H9 (cell line): ENCODE measurements around the gene MBLAC1. TPM values are rescaled to one million over a fixed set of nuclear protein-coding genes. Genes with fewer than 3 reads are reported as not detected.

ENCODE experiments used
- DNase-seq: peaks from one replicate; pipeline ENCODE4 v3.0.0-alpha.2; 2017
- H2AFZ ChIP-seq: one replicate; pipeline ENCODE4 v1.6.1; 2013; ENCODE audit warnings: mild to moderate bottlenecking, low read length, control low read depth, moderate library complexity
- H2AK5ac ChIP-seq: 2 replicates; pipeline ENCODE4 v1.6.1; 2013; ENCODE audit warnings: low read length, control low read depth, mixed read lengths; ENCODE audit not compliant: insufficient read length
- H2BK120ac ChIP-seq: one replicate; pipeline ENCODE4 v1.6.1; 2013; ENCODE audit warnings: low read depth, mild to moderate bottlenecking, low read length, control low read depth, inconsistent platforms; ENCODE audit not compliant: poor library complexity, severe bottlenecking
- H2BK12ac ChIP-seq: 2 replicates; pipeline ENCODE4 v1.6.1; 2013; ENCODE audit warnings: low read length, control low read depth, mixed read lengths, low read depth; ENCODE audit not compliant: insufficient read length
- H2BK15ac ChIP-seq: 2 replicates; pipeline ENCODE4 v1.6.1; 2013; ENCODE audit warnings: low read depth, low read length, control low read depth
- H2BK20ac ChIP-seq: one replicate; pipeline ENCODE4 v1.6.1; 2013; ENCODE audit warnings: low read depth, mild to moderate bottlenecking, low read length, control low read depth, inconsistent platforms; ENCODE audit not compliant: poor library complexity, severe bottlenecking
- H2BK5ac ChIP-seq: 2 replicates; pipeline ENCODE4 v1.6.1; 2013; ENCODE audit warnings: low read length, control low read depth, mixed read lengths; ENCODE audit not compliant: insufficient read length
- H3K14ac ChIP-seq: 2 replicates; pipeline ENCODE4 v1.6.1; 2013; ENCODE audit warnings: low read length, control low read depth; ENCODE audit not compliant: insufficient read depth
- H3K18ac ChIP-seq: 2 replicates; pipeline ENCODE4 v1.6.1; 2013; ENCODE audit warnings: low read depth, mild to moderate bottlenecking, mixed read lengths, low read length, control low read depth; ENCODE audit not compliant: insufficient read length
- H3K23ac ChIP-seq: 2 replicates; pipeline ENCODE4 v1.6.1; 2013; ENCODE audit warnings: low read length, control low read depth, mixed read lengths, low read depth; ENCODE audit not compliant: insufficient read length
- H3K23me2 ChIP-seq: 2 replicates; pipeline ENCODE4 v1.6.1; 2013; ENCODE audit warnings: low read depth, mild to moderate bottlenecking, mixed read lengths, low read length, control low read depth; ENCODE audit not compliant: insufficient read length, poor library complexity, severe bottlenecking
- H3K27ac ChIP-seq: 2 replicates; pipeline ENCODE4 v1.5.1; 2013; ENCODE audit warnings: low read length, control low read depth, mixed read lengths, low read depth; ENCODE audit not compliant: insufficient read length
- H3K27me3 ChIP-seq: 2 replicates; pipeline ENCODE4 v1.6.1; 2013; ENCODE audit warnings: low read length, control low read depth, inconsistent platforms; ENCODE audit not compliant: insufficient read depth
- H3K4ac ChIP-seq: 2 replicates; pipeline ENCODE4 v1.6.1; 2013; ENCODE audit warnings: low read depth, mild to moderate bottlenecking, control low read depth, inconsistent platforms, low read length, moderate library complexity
- H3K4me1 ChIP-seq: 2 replicates; pipeline ENCODE4 v1.6.1; 2013; ENCODE audit warnings: low read length, control low read depth, inconsistent platforms; ENCODE audit not compliant: insufficient read depth
- H3K4me2 ChIP-seq: 2 replicates; pipeline ENCODE4 v1.6.1; 2013; ENCODE audit warnings: low read length, control low read depth, mixed read lengths; ENCODE audit not compliant: insufficient read length, insufficient read depth
- H3K56ac ChIP-seq: 2 replicates; pipeline ENCODE4 v1.6.1; 2013; ENCODE audit warnings: low read depth, mild to moderate bottlenecking, mixed read lengths, low read length, control low read depth; ENCODE audit not compliant: insufficient read length
- H3K79me1 ChIP-seq: 2 replicates; pipeline ENCODE4 v1.6.1; 2013; ENCODE audit warnings: low read depth, mild to moderate bottlenecking, moderate library complexity, low read length, control low read depth, inconsistent platforms; ENCODE audit not compliant: insufficient read depth, poor library complexity, severe bottlenecking
- H3K79me2 ChIP-seq: 2 replicates; pipeline ENCODE4 v1.6.1; 2013; ENCODE audit warnings: low read length, control low read depth, inconsistent platforms; ENCODE audit not compliant: insufficient read depth
- H3K9ac ChIP-seq: 2 replicates; pipeline ENCODE4 v1.6.1; 2013; ENCODE audit warnings: low read length, control low read depth, mixed read lengths; ENCODE audit not compliant: insufficient read length; ENCODE audit errors: extremely low read depth
- H3K9me3 ChIP-seq: one replicate; pipeline ENCODE4 v1.6.1; 2013; ENCODE audit warnings: low read depth, low read length, inconsistent platforms; ENCODE audit not compliant: control insufficient read depth
- H3T11ph ChIP-seq: one replicate; pipeline ENCODE4 v1.6.1; 2013; ENCODE audit warnings: mild to moderate bottlenecking, low read length, control low read depth, inconsistent platforms
- H4K20me1 ChIP-seq: one replicate; pipeline ENCODE4 v1.6.1; 2013; ENCODE audit not compliant: control insufficient read depth, insufficient read length, insufficient read depth
- H4K5ac ChIP-seq: 2 replicates; pipeline ENCODE4 v1.6.1; 2013; ENCODE audit warnings: low read depth, mild to moderate bottlenecking, mixed read lengths, low read length, control low read depth; ENCODE audit not compliant: insufficient read length
- H4K8ac ChIP-seq: replicated peaks from 2 replicates; pipeline ENCODE4 v1.6.1; 2013; ENCODE audit warnings: low read length, control low read depth, mixed read lengths, low read depth; ENCODE audit not compliant: insufficient read length
- H4K91ac ChIP-seq: 2 replicates; pipeline ENCODE4 v1.6.1; 2013; ENCODE audit warnings: low read depth, mild to moderate bottlenecking, moderate library complexity, mixed read lengths, low read length, control low read depth; ENCODE audit not compliant: insufficient read length
- H3K27ac Mint-ChIP-seq, 3 experiments: 2 replicates in 2 of 3; 3 replicates in 1 of 3; pipeline ENCODE4 v1.8.0; 2020 to 2021; ENCODE audit warnings: mixed read lengths in 3 of 3, mild to moderate bottlenecking in 1 of 3, moderate library complexity in 1 of 3
- H3K27me3 Mint-ChIP-seq: 2 replicates; pipeline ENCODE4 v1.8.0; 2021; ENCODE audit warnings: low read depth, mild to moderate bottlenecking, moderate library complexity, mixed read lengths
- H3K36me3 Mint-ChIP-seq, 3 experiments: 2 replicates in 2 of 3; 3 replicates in 1 of 3; pipeline ENCODE4 v1.8.0; 2020 to 2021; ENCODE audit warnings: low read depth in 3 of 3, mixed read lengths in 3 of 3; ENCODE audit not compliant: insufficient read depth in 1 of 3
- H3K4me1 Mint-ChIP-seq, 2 experiments: 2 replicates each; pipeline ENCODE4 v1.8.0; 2020; ENCODE audit warnings: mixed read lengths in 2 of 2
- H3K4me3 Mint-ChIP-seq, 2 experiments: 2 replicates in 1 of 2; 3 replicates in 1 of 2; pipeline ENCODE4 v1.8.0; 2020 to 2021; ENCODE audit warnings: mild to moderate bottlenecking in 2 of 2, mixed read lengths in 2 of 2, moderate library complexity in 1 of 2
- H3K9me3 Mint-ChIP-seq, 2 experiments: 2 replicates in 1 of 2; 3 replicates in 1 of 2; pipeline ENCODE4 v1.8.0; 2020; ENCODE audit warnings: mild to moderate bottlenecking in 2 of 2, mixed read lengths in 2 of 2, moderate library complexity in 1 of 2
- WGBS: extraction: QIAGEN DNeasy Blood & Tissue Kit; methylation state at CpG from one replicate; pipeline ENCODE4 v1.1.7; 2013; ENCODE audit warnings: missing lambda C conversion rate, low lambda C conversion rate, mixed read lengths; ENCODE audit not compliant: insufficient read length; ENCODE audit errors: extremely low coverage; 5-methylcytosine and 5-hydroxymethylcytosine counted together
- total RNA-seq: library from RNA; stranded (reverse); gene quantifications from 2 replicates; pipeline ENCODE4 v1.2.1, GENCODE V29; 2021
- TF ChIP-seq, protein P1 (sequence below): fragments of 200-600 bp; sonication (generic); conservative IDR thresholded peaks from 3 replicates; pipeline ENCODE4 v1.8.0; 2021; ENCODE audit warnings: antibody characterized with exemption, mild to moderate bottlenecking

The MBLAC1 gene
- total RNA-seq, 1 experiment from 2014 or later = 1.9 TPM

DNA sequence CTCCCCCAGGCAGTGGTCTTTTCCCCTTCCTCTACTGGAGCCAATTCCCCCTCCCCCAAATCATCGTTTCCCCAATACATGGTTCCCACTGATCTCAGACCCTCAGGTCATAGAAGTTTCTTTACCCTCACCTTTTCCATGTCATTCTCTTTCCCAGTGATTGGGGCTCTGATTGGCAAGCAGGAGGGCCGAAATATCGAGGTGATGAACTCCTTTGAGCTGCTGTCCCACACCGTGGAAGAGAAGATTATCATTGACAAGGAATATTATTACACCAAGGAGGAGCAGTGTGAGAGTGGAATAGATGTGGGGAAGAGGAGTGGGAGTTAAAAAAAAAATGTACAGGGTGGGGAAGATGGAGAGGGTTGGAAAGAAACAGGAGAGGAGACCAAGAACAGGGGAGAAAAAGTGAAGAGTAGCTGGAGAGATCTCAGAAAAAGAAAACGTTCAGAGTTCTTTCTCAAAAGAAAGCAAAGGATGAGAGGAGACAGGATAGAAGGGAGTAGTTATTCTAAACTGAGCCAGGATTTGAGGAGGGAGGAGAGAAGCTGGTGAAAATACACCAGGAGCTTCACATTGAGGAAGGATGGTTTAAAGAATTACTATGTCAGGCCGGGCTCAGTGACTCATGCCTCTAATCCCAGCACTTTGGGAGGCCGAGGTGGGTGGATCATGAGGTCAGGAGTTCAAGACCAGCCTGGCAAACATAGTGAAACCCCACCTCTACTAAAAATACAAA, 37.1 kb upstream of the MBLAC1 start:
- peaks cover 5% of the 10 kb centered on the region for H3K27me3 Mint-ChIP-seq
- WGBS = no CpG with 5 or more reads among the region's 7 CpGs
- Histone ChIP-seq H3K27ac (no peak overlapping the region), H3K23me2 (peaks cover 4% of the 10 kb centered on the region), H3K4me2 (peak overlapping the region; percentile 90), H4K91ac (no peak overlapping the region), H3K14ac (no peak overlapping the region), H3K9me3 (no peaks in the 10 kb centered on the region), H2BK20ac (no peak overlapping the region), H2BK120ac (no peak overlapping the region), H3K9ac (peak overlapping the region; percentile 93), H4K5ac (no peak overlapping the region), H3K56ac (no peak overlapping the region), H2AK5ac (no peak overlapping the region), H3K4ac (no peak overlapping the region), H2BK12ac (no peak overlapping the region), H4K20me1 (no peaks in the 10 kb centered on the region), H3T11ph (no peak overlapping the region), H3K23ac (no peak overlapping the region), H2BK5ac (no peak overlapping the region), H3K79me1 (no peaks in the 10 kb centered on the region), H4K8ac (peak overlapping the region; percentile 19), H3K79me2 (no peaks in the 10 kb centered on the region), H2BK15ac (no peak overlapping the region), H3K18ac (no peak overlapping the region), H3K27me3 (no peaks in the 10 kb centered on the region), H3K4me1 (no peaks in the 10 kb centered on the region), H2AFZ (no peak overlapping the region)
- TF ChIP-seq, protein P1, sequence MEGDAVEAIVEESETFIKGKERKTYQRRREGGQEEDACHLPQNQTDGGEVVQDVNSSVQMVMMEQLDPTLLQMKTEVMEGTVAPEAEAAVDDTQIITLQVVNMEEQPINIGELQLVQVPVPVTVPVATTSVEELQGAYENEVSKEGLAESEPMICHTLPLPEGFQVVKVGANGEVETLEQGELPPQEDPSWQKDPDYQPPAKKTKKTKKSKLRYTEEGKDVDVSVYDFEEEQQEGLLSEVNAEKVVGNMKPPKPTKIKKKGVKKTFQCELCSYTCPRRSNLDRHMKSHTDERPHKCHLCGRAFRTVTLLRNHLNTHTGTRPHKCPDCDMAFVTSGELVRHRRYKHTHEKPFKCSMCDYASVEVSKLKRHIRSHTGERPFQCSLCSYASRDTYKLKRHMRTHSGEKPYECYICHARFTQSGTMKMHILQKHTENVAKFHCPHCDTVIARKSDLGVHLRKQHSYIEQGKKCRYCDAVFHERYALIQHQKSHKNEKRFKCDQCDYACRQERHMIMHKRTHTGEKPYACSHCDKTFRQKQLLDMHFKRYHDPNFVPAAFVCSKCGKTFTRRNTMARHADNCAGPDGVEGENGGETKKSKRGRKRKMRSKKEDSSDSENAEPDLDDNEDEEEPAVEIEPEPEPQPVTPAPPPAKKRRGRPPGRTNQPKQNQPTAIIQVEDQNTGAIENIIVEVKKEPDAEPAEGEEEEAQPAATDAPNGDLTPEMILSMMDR = no peak
- peak overlapping the region; percentile 96 to 97 for H3K4me3 Mint-ChIP-seq
- peaks cover 9% of the 10 kb centered on the region in 2 experiments for H3K4me1 Mint-ChIP-seq
- H3K9me3 Mint-ChIP-seq = no peaks in the 10 kb centered on the region; a peak in 1 of 5 replicates
- H3K36me3 Mint-ChIP-seq = peaks cover 45 to 50% (median 49%) of the 10 kb centered on the region in 3 experiments
- no peak for DNase-seq
- peak overlapping the region; percentile 91 to 98 (median 97) for H3K27ac Mint-ChIP-seq
